SK-N-MC (cell line): ENCODE results near the gene CRISP3.

ENCODE experiments used
- EZH2 ChIP-seq: fragments of 200-600 bp; sonication (generic); IDR thresholded peaks from one replicate; pipeline ENCODE4 v1.6.1; 2017; ENCODE audit warnings: antibody characterized with exemption
- POLR2AphosphoS5 ChIP-seq: IDR thresholded peaks from 2 replicates; pipeline ENCODE4 v1.6.1; 2012; ENCODE audit warnings: mild to moderate bottlenecking, low read depth, low read length, borderline replicate concordance

DNA sequence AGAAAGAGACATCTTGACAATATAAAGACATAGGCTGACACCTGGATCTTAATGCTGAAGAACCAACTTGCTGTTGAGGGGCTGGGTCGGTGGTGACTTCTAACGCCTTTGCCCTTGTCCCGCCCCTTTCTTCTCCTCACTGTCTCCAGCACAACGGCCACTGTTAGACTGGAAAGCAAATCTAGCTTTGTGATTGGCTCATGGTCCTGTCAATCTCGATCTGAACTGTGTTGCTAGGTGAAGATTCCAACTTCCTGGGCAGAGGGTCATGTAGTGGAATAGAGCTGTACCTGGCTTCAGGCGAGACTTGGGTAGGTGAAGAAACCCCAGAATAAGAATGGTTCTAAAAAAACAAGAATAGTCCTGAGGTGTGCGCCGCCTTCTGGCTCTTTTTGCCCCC is 43.0 kb upstream of the CRISP3 start, which contains the start of gene PGK2:
- TF ChIP-seq POLR2AphosphoS5: no peak
- no peak for TF ChIP-seq EZH2
